BJ (cell line): ENCODE data around the gene ARPC3. TPM values are rescaled to one million over a fixed set of nuclear protein-coding genes. Genes with fewer than 3 reads are reported as not detected.
"Not testable (repeated sequence)": the region's sequence is repeated elsewhere in the genome, so short reads cannot be mapped to it uniquely, and the experiment has no call there.

Source experiments
- CTCF ChIA-PET: fragments of 350-600 bp; formaldehyde crosslinking; extraction: SDS; loops from one replicate; lab custom pipeline; 2021; ENCODE audit warnings: antibody characterized with exemption, inconsistent platforms; lab: Yijun Ruan, JAX
- POLR2A ChIA-PET: fragments of 300-600 bp; sonication (Branson Sonifier 250); formaldehyde crosslinking; extraction: SDS; loops from one replicate; lab custom pipeline; 2021; ENCODE audit warnings: antibody characterized with exemption; lab: Charles Lee
- DNase-seq: peaks from one replicate; pipeline ENCODE4 v3.0.0-alpha.2; 2011; ENCODE audit warnings: low read depth
- H3K27me3 ChIP-seq: 2 replicates; pipeline ENCODE4 v1.6.0; 2011; ENCODE audit warnings: low read length; ENCODE audit not compliant: control insufficient read depth, insufficient read depth
- H3K36me3 ChIP-seq: 2 replicates; pipeline ENCODE4 v1.5.1; 2011; ENCODE audit warnings: low read length; ENCODE audit not compliant: control insufficient read depth, insufficient read depth
- H3K4me3 ChIP-seq: 2 replicates; pipeline ENCODE4 v1.5.1; 2011; ENCODE audit warnings: low read depth, mild to moderate bottlenecking, control low read depth, low read length
- CTCF ChIP-seq: IDR thresholded peaks from 2 replicates; pipeline ENCODE4 v1.5.1; 2011; ENCODE audit warnings: low read depth, mild to moderate bottlenecking, control low read depth, inconsistent platforms, low read length, moderate library complexity; ENCODE audit not compliant: insufficient read depth
- polyA plus RNA-seq: library from polyadenylated mRNA; depleted of rRNA; stranded (reverse); fragments of >200 nt; gene quantifications from 2 replicates; pipeline ENCODE4 v1.2.3, GENCODE V29; 2011

The ARPC3 gene
- polyA plus RNA-seq, 1 experiment: 22.7 TPM

- ChIA-PET CTCF (interaction anchor here (0.9 to 7.1 kb wide), 4 partner anchors 15 to 434 kb away, joined by 4 to 106 read pairs (median 20); partner anchors contain the start of genes FAM216A and GPN3), POLR2A (interaction anchor here (0.6 kb wide), 1 partner anchor 14 kb away, joined by 6 read pairs; the partner anchor contains the start of gene GPN3)
- H3K4me3 ChIP-seq: no peak overlapping the region
- no peak for TF ChIP-seq CTCF
- DNase-seq: no peak
- H3K36me3 ChIP-seq: no peaks in the 10 kb centered on the region; the same call in 1 of the 2 replicates
- H3K27me3 ChIP-seq: no peaks in the 10 kb centered on the region
Measured at GRCh38 chr12:110453569-110454296, 3.6 kb upstream of the ARPC3 start.

- ChIA-PET POLR2A (no interaction called here), CTCF (interaction anchor here (0.7 to 7.1 kb wide), 10 partner anchors 17 to 437 kb away, joined by 3 to 106 read pairs (median 6); partner anchors contain the start of genes FAM216A and GPN3)
- peaks cover 2% of the 10 kb centered on the region; the same call in 1 of the 2 replicates for H3K36me3 ChIP-seq
- no peaks in the 10 kb centered on the region for H3K27me3 ChIP-seq
- DNase-seq: no peak
- TF ChIP-seq CTCF: no peak
- H3K4me3 ChIP-seq: no peak overlapping the region
Measured at GRCh38 chr12:110451263-110451662, 1.1 kb upstream of the ARPC3 start.

- no peaks in the 10 kb centered on the region for H3K27me3 ChIP-seq
Measured at GRCh38 chr12:110444455-110444854, 5.7 kb downstream of the ARPC3 start.

GRCh38 chr12:110436231-110436630 is 13.9 kb downstream of the ARPC3 start:
- ChIA-PET CTCF (interaction anchor here (0.6 kb wide), 1 partner anchor 78 kb away, joined by 4 read pairs; no protein-coding TSS in a partner anchor), POLR2A (no interaction called here)
- no peak for TF ChIP-seq CTCF
- DNase-seq: no peak
- H3K36me3 ChIP-seq: peaks cover 13% of the 10 kb centered on the region
- H3K4me3 ChIP-seq: no peak overlapping the region
- H3K27me3 ChIP-seq: no peaks in the 10 kb centered on the region

More at GRCh38 chr12:110444455-110444854, 5.7 kb downstream of the ARPC3 start:
- DNase-seq: no peak
- POLR2A ChIA-PET: no interaction called here
- CTCF ChIA-PET: interaction anchor here (1.5 kb wide), 1 partner anchor 13 kb away, joined by 5 read pairs; no protein-coding TSS in a partner anchor
- H3K36me3 ChIP-seq: peaks cover 9% of the 10 kb centered on the region
- H3K4me3 ChIP-seq: no peak overlapping the region
- no peak for TF ChIP-seq CTCF

- CTCF ChIA-PET: interaction anchor here (0.7 to 1.8 kb wide), 27 partner anchors 7 to 503 kb away, joined by 3 to 38 read pairs (median 4); partner anchors contain the start of gene ARPC3
- no peak for DNase-seq
- Histone ChIP-seq H3K36me3 (peaks cover 4% of the 10 kb centered on the region), H3K27me3 (no peaks in the 10 kb centered on the region), H3K4me3 (peak overlapping the region; percentile 40; the same call in 1 of the 2 replicates)
- no peak for TF ChIP-seq CTCF
- POLR2A ChIA-PET: interaction anchor here (1.0 kb wide), 2 partner anchors 148 to 359 kb away, joined by 7 to 23 read pairs; no protein-coding TSS in a partner anchor
Measured at GRCh38 chr12:110431957-110432587, 18.1 kb downstream of the ARPC3 start.

GRCh38 chr12:110429676-110430075 is 20.5 kb downstream of the ARPC3 start:
- CTCF ChIA-PET, H3K27me3 ChIP-seq, DNase-seq, POLR2A ChIA-PET, H3K4me3 ChIP-seq, H3K36me3 ChIP-seq: not testable (repeated sequence)
